Measurements from ENCODE around the gene TRO. TPM values are rescaled to one million over a fixed set of nuclear protein-coding genes. Genes with fewer than 3 reads are reported as not detected.

TRO gene
- total and polyA plus RNA-seq, 10 of the 15 experiments (the other 5 are each of a cell fraction or from before 2014, with no cell fraction given): 0.02 to 1.0 (median 0.35) TPM; not detected in 7

DNA sequence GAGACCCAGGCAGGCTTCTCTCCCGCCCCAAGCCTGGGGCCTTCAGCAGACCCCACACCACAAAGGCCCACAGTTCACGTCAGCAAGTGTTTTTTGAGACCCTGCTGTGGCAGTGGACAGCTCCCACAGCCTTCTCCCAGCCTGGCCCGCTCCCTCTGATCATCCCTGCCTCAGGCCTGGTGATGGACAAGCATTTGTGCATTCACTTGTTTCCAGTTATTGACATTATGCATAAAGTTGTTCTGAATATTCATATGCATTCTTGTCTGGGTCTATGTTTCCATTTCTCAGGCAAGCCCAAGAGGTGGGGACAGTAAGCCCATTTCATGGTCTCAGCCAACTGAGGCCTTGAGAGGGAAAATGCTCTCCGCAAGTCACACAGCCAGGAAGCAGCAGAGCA lies 14.7 kb downstream of the TRO start (continued):
- TF ChIP-seq, protein P1, sequence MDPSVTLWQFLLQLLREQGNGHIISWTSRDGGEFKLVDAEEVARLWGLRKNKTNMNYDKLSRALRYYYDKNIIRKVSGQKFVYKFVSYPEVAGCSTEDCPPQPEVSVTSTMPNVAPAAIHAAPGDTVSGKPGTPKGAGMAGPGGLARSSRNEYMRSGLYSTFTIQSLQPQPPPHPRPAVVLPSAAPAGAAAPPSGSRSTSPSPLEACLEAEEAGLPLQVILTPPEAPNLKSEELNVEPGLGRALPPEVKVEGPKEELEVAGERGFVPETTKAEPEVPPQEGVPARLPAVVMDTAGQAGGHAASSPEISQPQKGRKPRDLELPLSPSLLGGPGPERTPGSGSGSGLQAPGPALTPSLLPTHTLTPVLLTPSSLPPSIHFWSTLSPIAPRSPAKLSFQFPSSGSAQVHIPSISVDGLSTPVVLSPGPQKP (IDR thresholded peaks at IDR 0.05; ENCODE audit: low read depth, low read length): no peak
- TF ChIP-seq ASH2L (IDR thresholded peaks at IDR 0.05; ENCODE audit: borderline replicate concordance, low read depth): no peak
- TF ChIP-seq TAF1 (IDR thresholded peaks at IDR 0.05; ENCODE audit: borderline replicate concordance, low read depth, low read length): no peak
- no peak for TF ChIP-seq HCFC1 (IDR thresholded peaks at IDR 0.05; ENCODE audit: low read length)
- TF ChIP-seq SIN3A (IDR thresholded peaks at IDR 0.05; ENCODE audit: low read depth, low read length): no peak
- TF ChIP-seq NR2F1 (conservative IDR thresholded peaks at IDR 0.05): no peak
- TF ChIP-seq ZNF274 (IDR thresholded peaks at IDR 0.05; ENCODE audit: insufficient read depth, insufficient read length): no peak
- no peak for TF ChIP-seq NRF1 (conservative IDR thresholded peaks at IDR 0.05; ENCODE audit: low read depth, low read length)
- TF ChIP-seq, protein P2, sequence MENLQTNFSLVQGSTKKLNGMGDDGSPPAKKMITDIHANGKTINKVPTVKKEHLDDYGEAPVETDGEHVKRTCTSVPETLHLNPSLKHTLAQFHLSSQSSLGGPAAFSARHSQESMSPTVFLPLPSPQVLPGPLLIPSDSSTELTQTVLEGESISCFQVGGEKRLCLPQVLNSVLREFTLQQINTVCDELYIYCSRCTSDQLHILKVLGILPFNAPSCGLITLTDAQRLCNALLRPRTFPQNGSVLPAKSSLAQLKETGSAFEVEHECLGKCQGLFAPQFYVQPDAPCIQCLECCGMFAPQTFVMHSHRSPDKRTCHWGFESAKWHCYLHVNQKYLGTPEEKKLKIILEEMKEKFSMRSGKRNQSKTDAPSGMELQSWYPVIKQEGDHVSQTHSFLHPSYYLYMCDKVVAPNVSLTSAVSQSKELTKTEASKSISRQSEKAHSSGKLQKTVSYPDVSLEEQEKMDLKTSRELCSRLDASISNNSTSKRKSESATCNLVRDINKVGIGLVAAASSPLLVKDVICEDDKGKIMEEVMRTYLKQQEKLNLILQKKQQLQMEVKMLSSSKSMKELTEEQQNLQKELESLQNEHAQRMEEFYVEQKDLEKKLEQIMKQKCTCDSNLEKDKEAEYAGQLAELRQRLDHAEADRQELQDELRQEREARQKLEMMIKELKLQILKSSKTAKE (IDR thresholded peaks at IDR 0.05; ENCODE audit: low read depth, poor library complexity, severe bottlenecking): no peak
- TF ChIP-seq ZNF24 (IDR thresholded peaks at IDR 0.05): no peak
- TF ChIP-seq MEF2A (IDR thresholded peaks at IDR 0.05; ENCODE audit: insufficient read depth, low read depth, low read length): no peak
- no peak for TF ChIP-seq MAX (IDR thresholded peaks at IDR 0.05; ENCODE audit: low read depth, low read length)
- no peak for TF ChIP-seq CBX5 (IDR thresholded peaks at IDR 0.05; ENCODE audit: low read depth)
- TF ChIP-seq, protein P3, sequence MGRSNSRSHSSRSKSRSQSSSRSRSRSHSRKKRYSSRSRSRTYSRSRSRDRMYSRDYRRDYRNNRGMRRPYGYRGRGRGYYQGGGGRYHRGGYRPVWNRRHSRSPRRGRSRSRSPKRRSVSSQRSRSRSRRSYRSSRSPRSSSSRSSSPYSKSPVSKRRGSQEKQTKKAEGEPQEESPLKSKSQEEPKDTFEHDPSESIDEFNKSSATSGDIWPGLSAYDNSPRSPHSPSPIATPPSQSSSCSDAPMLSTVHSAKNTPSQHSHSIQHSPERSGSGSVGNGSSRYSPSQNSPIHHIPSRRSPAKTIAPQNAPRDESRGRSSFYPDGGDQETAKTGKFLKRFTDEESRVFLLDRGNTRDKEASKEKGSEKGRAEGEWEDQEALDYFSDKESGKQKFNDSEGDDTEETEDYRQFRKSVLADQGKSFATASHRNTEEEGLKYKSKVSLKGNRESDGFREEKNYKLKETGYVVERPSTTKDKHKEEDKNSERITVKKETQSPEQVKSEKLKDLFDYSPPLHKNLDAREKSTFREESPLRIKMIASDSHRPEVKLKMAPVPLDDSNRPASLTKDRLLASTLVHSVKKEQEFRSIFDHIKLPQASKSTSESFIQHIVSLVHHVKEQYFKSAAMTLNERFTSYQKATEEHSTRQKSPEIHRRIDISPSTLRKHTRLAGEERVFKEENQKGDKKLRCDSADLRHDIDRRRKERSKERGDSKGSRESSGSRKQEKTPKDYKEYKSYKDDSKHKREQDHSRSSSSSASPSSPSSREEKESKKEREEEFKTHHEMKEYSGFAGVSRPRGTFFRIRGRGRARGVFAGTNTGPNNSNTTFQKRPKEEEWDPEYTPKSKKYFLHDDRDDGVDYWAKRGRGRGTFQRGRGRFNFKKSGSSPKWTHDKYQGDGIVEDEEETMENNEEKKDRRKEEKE (IDR thresholded peaks at IDR 0.05): no peak
